Mesothelial cell of epicardium (in vitro differentiated cells): ENCODE results near the gene NUP93. TPM values are rescaled to one million over a fixed set of nuclear protein-coding genes. Genes with fewer than 3 reads are reported as not detected.
"Not testable (repeated sequence)": the region's sequence is repeated elsewhere in the genome, so short reads cannot be mapped to it uniquely, and the experiment has no call there.

Experiments used
- DNase-seq, 2 experiments: peaks; one replicate each; pipeline ENCODE4 v3.0.0; 2021; ENCODE audit warnings: low spot score in 2 of 2; ENCODE audit not compliant: unreplicated experiment in 2 of 2
- H3K27ac Mint-ChIP-seq: 2 replicates; pipeline ENCODE4 v1.8.0; 2021; ENCODE audit warnings: mixed read lengths
- H3K27me3 Mint-ChIP-seq: 2 replicates; pipeline ENCODE4 v1.8.0; 2021; ENCODE audit warnings: low read depth, mixed read lengths
- H3K36me3 Mint-ChIP-seq: 2 replicates; pipeline ENCODE4 v1.8.0; 2021; ENCODE audit warnings: mixed read lengths
- H3K4me1 Mint-ChIP-seq: 2 replicates; pipeline ENCODE4 v1.8.0; 2021; ENCODE audit warnings: mixed read lengths
- H3K4me3 Mint-ChIP-seq: 2 replicates; pipeline ENCODE4 v1.8.0; 2021; ENCODE audit warnings: mild to moderate bottlenecking, moderate library complexity, mixed read lengths
- H3K9me3 Mint-ChIP-seq: 2 replicates; pipeline ENCODE4 v1.8.0; 2021; ENCODE audit warnings: mixed read lengths
- total RNA-seq: library from RNA; stranded (reverse); gene quantifications from 3 replicates; pipeline ENCODE4 v1.2.1, GENCODE V29; 2021
- TF ChIP-seq, protein P1 (sequence below): fragments of 200-600 bp; sonication (generic); IDR thresholded peaks from one replicate; pipeline ENCODE4 v1.5.0; 2021; ENCODE audit warnings: antibody characterized with exemption; ENCODE audit not compliant: unreplicated experiment

The NUP93 gene
- total RNA-seq, 1 donor from 2014 or later, result 74.6 TPM

DNA sequence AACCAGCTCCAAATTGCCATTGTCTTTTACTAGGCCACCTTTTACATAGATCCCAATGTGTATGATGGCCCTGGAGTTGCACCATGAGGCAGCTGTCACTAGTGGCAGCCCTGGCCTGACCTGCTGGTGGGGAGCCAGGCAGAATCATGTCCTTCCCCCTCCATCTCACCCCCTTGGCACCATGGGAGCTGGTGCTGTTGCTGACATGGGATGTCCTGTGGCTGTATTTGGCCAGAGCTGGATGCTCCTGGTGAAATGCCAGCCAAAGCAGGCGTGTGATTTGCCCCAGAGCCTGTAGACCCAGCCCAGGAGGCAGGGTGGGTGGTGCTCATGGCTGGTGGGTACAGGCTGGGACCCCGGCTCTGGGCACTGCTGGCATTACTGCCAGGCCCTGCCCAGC is 153.7 kb downstream of the NUP93 start:
- TF ChIP-seq, protein P1, sequence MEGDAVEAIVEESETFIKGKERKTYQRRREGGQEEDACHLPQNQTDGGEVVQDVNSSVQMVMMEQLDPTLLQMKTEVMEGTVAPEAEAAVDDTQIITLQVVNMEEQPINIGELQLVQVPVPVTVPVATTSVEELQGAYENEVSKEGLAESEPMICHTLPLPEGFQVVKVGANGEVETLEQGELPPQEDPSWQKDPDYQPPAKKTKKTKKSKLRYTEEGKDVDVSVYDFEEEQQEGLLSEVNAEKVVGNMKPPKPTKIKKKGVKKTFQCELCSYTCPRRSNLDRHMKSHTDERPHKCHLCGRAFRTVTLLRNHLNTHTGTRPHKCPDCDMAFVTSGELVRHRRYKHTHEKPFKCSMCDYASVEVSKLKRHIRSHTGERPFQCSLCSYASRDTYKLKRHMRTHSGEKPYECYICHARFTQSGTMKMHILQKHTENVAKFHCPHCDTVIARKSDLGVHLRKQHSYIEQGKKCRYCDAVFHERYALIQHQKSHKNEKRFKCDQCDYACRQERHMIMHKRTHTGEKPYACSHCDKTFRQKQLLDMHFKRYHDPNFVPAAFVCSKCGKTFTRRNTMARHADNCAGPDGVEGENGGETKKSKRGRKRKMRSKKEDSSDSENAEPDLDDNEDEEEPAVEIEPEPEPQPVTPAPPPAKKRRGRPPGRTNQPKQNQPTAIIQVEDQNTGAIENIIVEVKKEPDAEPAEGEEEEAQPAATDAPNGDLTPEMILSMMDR, result no peak
- Mint-ChIP-seq H3K27ac (no peak overlapping the region), H3K36me3 (no peaks in the 10 kb centered on the region), H3K4me1 (no peaks in the 10 kb centered on the region), H3K9me3 (no peaks in the 10 kb centered on the region), H3K27me3 (no peaks in the 10 kb centered on the region), H3K4me3 (no peak overlapping the region)
- no peak for DNase-seq

DNA sequence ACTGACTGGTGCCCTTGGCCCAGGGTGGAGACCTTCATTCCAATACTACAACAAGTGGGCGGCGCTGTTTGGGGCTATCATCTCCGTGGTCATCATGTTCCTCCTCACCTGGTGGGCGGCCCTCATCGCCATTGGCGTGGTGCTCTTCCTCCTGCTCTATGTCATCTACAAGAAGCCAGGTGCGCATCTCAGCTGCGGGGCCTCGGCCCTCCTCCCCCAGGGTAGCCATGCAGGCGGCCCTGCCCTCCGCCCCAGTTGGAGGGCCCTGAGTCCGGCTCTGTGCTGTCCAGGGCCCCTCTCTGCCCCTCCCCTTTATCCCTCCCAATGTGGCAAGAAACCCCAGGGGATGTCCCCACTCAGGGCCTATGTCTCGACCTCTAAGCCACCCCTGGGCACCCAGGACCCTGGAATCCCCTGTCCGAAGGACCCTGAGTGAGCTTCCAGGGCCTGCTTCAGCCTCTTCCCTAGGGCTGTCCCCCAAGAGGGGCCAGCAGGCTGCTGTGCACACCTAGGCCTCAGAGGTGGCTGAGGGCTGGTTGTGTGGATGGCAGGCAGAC is 154.2 kb downstream of the NUP93 start:
- TF ChIP-seq, protein P1, result no peak
- H3K27ac Mint-ChIP-seq, result no peak overlapping the region
- no peaks in the 10 kb centered on the region for H3K4me1 Mint-ChIP-seq
- H3K9me3 Mint-ChIP-seq, result no peaks in the 10 kb centered on the region
- no peak for DNase-seq
- H3K27me3 Mint-ChIP-seq, result no peaks in the 10 kb centered on the region
- no peak overlapping the region for H3K4me3 Mint-ChIP-seq
- H3K36me3 Mint-ChIP-seq, result no peaks in the 10 kb centered on the region

DNA sequence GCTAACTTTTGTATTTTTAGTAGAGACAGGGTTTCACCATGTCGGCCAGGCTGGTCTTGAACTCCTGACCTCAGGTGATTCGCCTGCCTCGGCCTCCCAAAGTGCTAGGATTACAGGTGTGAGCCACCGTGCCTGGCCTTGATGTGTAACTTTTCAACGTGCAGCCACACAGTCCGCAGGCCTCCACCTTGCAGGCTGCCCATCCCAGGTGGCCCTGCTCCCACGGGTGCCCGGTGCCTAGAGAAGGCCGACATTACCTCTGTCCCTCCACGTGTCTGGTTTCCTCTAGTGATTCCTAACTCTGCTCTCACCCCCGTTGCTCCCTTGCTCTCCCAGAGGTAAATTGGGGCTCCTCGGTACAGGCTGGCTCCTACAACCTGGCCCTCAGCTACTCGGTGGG is 155.0 kb downstream of the NUP93 start:
- DNase-seq, H3K27ac Mint-ChIP-seq, H3K4me1 Mint-ChIP-seq, H3K27me3 Mint-ChIP-seq, H3K36me3 Mint-ChIP-seq, H3K4me3 Mint-ChIP-seq, H3K9me3 Mint-ChIP-seq: not testable (repeated sequence)

DNA sequence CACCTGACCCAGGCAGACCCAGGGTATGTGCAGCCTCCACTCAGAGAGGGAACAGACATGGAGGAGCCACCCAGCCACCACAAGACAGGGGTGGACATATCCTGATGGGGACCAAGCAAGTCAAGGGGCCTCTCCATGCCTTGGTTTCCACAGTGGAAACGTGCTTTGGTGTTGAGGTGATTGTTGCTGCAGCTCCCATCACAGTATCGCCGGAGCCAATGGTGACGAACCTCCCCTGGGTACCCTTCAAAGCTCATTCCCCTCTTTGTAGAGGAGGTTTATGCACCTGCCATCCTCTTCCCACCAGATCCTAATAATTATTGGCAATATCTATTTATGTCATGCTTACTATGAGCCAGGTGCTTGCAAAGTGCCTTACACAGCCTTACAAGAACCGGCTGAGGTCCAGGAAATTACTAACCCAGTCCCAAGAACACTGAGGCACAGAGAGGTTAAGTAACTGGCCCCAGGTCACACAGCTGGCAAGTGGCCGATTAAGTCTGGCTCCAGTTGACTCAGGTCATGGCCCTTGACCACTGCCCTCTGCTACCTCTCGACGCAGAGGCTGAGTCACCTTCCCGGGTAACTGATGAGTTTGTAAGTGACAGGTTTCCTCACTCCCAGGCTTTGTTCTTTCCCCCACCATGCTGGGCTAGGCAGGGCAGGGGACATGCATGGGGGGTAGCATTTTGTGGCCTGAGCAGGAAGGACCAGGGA is 155.7 kb downstream of the NUP93 start:
- Mint-ChIP-seq H3K9me3 (no peaks in the 10 kb centered on the region), H3K4me3 (no peak overlapping the region), H3K36me3 (no peaks in the 10 kb centered on the region), H3K27ac (no peak overlapping the region), H3K27me3 (no peaks in the 10 kb centered on the region), H3K4me1 (no peaks in the 10 kb centered on the region)
- no peak for DNase-seq
- TF ChIP-seq, protein P1, result no peak

DNA sequence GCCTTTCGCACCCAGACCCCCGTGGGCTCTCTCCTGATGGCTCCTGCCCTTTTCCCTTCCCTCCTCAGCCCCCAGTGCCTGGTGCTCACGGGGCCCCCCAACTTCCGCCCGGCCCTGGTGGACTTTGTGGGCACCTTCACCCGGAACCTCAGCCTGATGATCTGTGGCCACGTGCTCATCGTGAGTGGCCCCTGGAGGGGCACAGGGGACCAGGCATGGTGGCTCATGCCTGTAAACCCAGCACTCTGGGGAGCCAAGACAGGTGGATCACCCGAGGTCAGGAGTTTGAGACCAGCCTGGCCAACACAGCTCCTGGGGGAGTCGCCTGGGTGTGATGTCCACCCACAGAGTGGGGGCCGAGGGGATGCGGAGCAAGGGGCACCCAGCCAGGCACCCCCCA is 156.4 kb downstream of the NUP93 start:
- no peak for DNase-seq
- H3K4me1 Mint-ChIP-seq, result no peaks in the 10 kb centered on the region
- TF ChIP-seq, protein P1, result no peak
- no peaks in the 10 kb centered on the region for H3K9me3 Mint-ChIP-seq
- no peak overlapping the region for H3K27ac Mint-ChIP-seq
- no peaks in the 10 kb centered on the region for H3K36me3 Mint-ChIP-seq
- no peak overlapping the region for H3K4me3 Mint-ChIP-seq
- H3K27me3 Mint-ChIP-seq, result no peaks in the 10 kb centered on the region

DNA sequence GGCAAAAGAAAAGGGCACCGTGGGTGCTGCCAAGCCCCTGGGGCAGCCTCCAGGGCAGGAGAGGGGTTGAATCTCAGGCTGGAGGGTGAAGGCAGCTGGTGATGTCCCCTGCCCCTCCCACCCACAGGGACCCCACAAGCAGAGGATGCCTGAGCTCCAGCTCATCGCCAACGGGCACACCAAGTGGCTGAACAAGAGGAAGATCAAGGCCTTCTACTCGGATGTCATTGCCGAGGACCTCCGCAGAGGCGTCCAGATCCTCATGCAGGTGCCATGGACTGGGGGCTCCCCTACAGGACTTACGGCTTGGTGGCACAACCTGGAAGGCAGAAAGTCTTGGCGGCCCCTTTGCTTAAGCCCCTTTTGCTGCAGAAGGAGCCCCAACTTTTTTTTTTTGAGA is 156.9 kb downstream of the NUP93 start:
- DNase-seq, result no peak
- H3K9me3 Mint-ChIP-seq, result no peaks in the 10 kb centered on the region
- no peaks in the 10 kb centered on the region for H3K27me3 Mint-ChIP-seq
- H3K27ac Mint-ChIP-seq, result no peak overlapping the region
- no peaks in the 10 kb centered on the region for H3K36me3 Mint-ChIP-seq
- H3K4me1 Mint-ChIP-seq, result no peaks in the 10 kb centered on the region
- TF ChIP-seq, protein P1, result no peak
- H3K4me3 Mint-ChIP-seq, result no peak overlapping the region
